ENCODE data around the gene RGSL1.
"Not testable (repeated sequence)": the region's sequence is repeated elsewhere in the genome, so short reads cannot be mapped to it uniquely, and the experiment has no call there.

RGSL1 gene

DNA sequence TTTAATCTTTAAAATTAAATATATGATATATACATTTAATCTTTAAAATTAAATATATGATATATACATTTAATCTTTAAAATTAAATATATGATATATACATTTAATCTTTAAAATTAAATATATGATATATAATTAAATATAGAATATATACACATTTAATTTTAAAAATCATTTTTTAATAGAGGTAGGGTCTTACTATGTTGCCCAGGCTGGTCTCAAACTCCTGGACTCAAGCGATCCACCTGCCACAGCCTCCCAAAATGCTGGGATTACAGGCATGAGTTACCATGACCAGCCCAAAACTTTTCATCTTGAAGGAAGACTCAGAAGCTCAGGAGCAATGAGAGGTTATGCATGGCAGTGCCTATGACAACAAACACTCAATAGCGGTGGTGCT lies 2.8 kb upstream of the RGSL1 start:
- DNase-seq = not testable (repeated sequence)

DNA sequence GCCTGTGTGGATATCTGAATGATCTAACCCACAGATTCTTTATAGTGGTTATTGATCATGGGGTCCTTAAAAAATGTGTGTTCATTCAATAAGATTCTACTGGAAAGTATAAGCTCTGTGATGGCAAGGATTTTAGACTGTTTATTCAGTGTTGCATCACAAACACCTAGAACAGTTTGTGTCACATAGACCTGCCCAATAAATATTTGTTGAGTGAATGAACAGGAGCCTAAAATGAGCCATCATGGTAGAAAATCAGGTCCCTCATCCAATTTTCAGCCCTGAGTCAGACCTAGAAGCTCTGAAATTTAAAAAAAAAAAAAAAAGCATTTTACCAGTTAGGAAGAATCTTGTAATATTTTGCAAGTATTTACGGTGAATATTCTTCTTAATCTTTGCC lies 2.3 kb upstream of the RGSL1 start:
- no peak for DNase-seq

DNA sequence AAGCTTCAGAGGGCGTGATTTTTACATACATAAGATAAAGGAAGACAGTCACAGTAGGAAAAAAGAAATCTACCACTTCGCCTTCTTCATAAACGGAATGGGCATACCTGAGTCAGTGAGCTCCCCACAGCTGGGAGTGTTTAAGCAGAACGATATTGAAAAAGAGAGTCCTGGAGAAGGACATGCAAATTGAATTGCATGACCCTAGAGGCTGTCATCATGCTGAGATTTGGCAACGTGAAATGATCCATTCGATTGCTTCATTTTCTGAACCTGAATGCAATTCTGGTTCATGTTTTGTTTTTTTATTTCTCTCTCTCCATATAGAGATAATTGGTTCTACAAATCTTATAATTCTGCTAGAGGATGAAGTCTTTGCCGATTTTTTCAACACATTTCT lies 3.7 kb downstream of the RGSL1 start:
- no peak for DNase-seq

DNA sequence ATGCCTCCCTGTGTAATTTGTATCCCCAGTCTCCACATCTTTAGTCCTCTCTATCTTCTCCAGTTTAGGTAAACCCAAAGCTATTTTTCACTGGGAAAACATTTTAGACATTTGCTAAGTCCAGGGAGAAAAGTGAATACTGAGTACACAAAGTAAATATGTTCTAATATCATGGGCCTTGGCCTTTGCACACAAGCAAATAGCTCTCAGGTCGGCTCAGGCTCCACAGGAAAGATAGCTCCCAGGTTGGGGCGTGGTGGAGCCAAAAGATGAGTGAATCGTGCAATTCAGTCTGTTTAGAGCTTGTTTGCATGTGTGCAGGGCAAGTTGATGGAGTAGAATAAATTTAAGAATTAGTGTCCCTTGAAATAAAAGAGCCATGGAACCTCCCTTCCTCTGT lies 7.9 kb downstream of the RGSL1 start:
- no peak for DNase-seq

DNA sequence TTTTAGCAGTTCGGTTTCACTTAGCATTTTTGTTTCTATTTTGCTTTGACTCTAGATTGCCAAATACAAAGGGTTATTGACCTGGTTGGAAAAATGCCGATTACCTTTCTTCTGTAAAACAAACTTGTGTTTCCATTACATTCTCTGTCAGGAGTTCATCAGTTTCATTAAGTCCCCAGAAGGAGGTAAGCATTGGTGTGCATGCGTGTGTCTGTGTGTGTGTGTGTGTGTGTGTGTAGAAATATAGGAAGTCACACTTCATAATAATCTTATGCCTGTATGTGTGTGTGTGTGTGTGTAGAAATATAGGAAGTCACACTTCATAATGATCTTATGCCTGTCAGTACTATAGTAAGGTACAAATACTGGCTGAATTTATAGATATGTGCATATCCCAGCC lies 10.0 kb downstream of the RGSL1 start:
- DNase-seq = no peak

DNA sequence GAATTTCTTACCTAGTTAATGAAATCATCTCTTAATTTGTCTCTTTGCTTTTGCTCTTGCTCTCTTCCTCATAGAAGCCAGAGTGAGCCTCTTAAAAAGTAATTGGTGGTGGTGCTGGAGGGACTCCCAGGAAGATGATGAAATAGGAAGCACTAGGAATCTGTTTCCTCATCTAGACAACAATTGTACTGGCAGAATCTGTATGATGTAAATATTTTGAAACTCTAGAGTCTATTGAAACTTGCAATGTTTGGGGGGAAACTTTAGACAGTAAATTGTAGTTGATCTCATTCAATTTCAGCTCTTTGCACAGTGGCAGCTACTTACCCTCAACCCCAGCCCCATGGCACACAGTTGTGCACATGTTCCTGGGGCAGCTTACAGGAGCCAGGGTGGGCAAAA lies 10.6 kb downstream of the RGSL1 start:
- no peak for DNase-seq

DNA sequence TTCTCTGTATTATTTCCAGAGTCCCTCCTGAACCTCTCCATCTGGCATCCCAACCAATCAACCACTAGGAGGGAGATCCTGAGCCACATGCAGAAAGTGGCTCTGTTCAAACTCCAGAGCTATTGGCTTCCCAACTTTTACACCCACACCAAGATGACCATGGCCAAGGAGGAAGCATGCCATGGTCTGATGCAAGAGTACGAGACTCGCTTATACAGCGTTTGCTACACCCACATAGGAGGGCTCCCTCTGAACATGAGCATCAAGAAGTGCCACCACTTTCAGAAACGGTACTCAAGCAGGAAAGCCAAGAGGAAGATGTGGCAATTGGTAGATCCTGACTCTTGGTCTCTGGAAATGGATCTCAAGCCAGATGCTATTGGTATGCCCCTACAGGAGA lies 23.6 kb downstream of the RGSL1 start:
- DNase-seq = no peak

DNA sequence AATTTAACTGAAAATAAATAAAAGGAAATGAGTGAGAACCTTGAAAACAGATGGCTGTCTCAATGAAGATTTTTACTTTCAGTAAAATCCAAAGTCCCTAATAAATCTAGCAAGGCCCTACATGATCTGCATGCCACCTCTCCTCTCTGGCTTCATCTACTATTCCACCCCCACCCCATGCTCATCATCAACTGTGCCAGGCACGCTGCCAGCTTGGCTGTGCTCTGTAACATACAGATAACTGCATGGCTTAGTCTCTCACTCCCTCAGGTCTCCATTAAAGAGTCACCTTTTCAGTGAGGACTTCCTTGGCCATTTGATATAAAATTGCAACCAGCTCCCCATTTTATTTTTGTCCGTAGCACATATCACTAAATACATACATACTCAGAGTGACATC lies 26.7 kb downstream of the RGSL1 start:
- no peak for DNase-seq

DNA sequence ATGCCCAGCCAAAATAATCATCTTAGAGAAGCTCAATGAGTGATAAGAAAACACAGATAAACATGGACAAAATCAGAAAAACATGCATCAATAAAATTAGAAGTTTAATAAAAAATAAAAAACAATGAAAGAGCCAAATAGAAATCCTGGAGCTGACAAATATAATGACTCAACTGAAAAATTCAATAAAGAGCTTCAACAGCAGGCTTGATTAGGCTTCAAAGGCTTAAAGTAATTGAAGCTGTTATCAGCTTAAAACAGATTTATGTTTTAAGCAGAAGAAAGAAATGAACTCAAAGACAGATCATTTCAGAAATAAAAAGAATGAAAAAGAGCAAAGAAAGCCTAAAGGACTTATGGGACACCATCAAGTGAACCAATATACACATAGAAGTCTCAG lies 28.3 kb downstream of the RGSL1 start:
- DNase-seq = no peak

DNA sequence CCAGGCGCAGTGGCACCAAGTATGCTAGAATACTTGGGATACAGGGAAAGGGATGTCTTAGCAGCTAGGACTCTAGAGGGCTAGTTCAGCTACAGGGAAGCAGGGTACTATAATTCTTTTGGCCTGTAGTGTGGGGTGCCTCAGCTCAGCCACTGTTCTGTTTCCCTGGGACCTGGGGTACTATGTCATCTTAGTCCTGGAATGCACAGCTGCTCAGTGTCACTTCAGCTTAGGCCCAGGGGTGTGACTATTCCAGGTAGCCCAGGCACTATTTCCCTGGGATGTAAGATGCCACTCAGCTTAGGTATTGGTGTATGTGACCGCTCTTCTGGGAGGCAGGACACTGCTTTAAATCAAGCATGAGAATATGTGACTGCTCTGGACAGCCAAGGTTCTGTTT lies 34.1 kb downstream of the RGSL1 start:
- no peak for DNase-seq

DNA sequence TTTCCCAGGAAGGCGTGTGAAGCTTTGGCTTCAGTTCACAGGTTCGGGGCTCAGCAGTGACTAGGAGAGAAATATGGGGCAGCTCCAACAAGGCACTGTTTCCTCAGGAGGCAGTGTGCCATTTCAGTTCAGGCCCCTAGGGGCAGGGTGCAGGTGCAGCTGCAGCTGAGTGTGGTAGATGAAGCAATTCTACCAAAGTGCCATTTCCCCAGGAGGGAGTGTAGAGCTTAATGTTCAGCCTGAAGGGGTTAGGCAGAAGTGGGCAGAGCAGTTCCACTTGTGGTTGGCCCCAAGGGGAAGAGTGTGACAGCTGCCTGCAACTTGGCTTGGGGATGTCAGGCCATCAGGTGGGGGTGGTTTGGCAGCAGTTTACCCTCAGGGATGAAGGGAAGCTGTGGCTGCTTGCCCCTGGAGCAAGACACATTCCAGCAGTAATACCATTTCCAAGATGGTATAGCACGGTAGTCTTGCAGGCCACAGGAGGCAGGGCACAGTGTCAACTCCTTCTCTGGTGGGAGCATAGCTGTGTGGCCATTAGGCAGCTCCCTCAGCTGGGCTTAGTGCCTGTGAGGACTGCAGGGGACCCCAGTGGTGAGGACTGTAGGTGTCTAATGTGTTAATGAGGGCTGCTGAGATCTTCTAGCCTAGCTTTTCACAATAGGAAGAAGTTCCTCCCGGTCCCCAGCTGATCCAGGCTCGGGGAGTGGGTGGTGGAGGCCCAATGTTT lies 34.7 kb downstream of the RGSL1 start:
- peak; percentile 17 for DNase-seq

DNA sequence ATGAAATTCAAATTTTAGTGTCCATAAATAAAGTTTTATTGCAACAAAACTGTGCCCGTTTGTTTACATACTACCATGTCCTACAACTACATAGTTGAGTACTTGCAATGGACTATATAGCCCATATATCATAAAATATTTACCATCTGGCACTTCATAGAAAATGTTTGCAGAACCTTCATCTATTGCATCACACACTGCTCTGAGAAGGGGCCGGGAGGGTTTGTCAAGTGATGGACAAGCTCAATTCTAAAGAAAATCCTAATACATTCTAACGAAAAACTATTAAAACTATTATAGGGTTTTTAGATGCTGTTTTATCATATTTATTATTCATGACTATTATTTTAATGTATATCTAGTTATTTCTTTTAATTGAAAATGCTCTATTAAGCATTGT lies 35.9 kb downstream of the RGSL1 start:
- DNase-seq = no peak

DNA sequence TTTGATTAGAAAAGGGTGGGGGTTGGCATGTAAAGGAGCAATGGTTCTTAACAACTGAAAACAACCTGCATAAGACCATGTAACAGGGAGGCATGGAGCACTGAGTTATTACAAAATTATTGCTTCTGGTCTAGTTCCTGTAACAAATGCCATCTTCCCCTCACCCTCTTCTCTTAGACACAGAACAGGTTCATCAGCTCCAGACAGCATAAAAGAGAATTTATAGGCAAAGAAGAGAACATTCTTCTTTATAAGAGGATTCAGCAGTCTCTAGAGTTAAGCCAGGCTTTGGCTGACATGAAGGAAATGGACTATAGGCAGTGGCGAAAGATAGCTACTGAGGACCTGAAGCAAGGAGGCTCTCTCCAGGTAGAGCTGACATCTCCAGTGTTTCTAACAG lies 38.9 kb downstream of the RGSL1 start:
- DNase-seq = no peak

DNA sequence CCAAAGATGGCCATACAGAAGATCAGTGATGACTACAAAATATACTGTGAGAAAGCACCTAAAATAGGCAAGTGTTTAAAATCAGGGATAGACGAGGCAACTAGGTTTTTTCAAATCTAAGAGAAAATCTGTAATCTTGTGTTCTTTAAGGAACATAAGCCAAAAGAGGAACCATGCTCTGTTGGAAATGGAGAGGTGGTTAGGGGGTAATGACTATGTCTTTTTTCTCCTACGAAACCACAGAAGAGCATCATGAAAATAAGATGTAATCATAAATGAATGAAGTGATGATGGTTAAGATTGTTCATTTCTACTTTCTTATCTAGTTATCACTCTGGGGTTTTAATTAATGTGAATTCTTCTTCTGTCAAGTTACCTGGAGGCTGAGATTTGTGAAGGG lies 43.1 kb downstream of the RGSL1 start:
- DNase-seq = no peak

DNA sequence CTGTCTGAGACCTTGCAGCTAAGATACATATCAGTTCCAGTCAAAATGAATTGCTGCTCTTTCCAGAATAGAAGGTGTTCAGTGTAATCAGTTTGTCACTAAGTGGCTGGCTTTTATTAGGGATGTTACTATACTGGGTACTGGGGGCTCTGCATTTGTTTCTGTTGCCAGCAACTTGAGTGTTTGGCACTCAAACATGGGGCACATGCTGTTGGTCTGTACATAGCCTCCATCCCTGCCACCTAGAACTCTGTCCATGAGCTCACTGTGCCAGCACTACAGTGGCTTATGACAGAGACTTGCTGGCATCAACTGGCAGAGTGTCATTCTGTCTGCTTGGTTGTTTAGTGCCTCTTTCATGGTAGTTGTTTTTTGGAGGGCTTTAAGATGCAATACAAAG lies 45.1 kb downstream of the RGSL1 start:
- no peak for DNase-seq

DNA sequence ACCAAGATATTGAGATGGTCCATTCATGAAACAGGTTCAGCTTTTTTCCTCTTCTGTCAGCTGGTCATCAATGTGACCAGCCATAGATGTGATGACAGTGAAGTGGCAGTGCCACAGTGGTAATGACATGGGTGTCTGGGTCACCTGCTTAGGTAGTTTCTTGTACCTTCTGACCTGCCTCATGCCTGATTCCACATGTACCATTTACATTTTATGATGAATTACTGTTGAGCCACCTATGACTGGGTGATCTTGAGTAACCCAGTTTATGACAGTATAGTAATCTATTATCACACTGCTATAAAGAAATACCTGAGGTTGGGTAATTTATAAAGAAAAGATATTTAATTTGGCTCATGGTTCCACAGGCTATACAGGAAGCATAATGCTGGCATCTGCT lies 45.7 kb downstream of the RGSL1 start:
- no peak for DNase-seq

DNA sequence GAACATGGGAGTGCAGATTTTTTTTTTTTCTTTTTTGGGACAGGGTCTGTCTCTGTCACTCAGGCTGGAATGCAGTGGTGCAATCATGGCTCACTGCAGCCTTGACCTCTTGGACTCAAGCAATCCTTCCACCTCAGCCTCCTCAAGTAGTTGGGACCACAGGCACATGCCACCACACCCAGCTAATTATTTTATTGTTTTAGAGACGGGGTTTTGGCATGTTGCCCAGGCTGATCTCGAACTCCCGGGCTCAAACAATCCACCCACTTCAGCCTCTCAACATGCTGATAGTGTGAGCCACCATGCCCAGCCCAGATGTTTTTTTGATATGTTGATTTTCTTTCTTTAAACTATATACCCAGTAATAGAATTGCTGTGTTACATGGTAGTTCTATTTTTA lies 57.7 kb downstream of the RGSL1 start:
- no peak for DNase-seq

DNA sequence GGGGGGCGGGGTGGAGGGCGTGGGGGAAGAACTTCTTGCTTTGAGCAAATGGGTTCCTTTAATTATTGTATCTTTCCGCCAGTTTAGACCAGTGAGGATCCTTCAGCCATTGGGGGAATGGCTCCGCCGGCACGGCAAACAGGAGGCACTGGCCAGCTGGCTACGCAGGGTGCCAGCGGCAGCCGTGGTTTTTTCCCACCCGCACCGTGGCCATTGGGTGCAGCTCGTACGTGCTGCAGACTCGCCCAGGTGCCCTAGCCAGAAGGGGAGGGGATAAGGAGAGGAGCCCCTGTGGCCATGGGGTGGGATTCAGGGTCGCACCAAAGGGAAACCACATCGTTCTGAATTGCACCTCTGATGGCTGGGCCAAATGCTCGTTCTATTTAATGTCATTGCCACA lies 65.6 kb downstream of the RGSL1 start:
- DNase-seq = no peak

DNA sequence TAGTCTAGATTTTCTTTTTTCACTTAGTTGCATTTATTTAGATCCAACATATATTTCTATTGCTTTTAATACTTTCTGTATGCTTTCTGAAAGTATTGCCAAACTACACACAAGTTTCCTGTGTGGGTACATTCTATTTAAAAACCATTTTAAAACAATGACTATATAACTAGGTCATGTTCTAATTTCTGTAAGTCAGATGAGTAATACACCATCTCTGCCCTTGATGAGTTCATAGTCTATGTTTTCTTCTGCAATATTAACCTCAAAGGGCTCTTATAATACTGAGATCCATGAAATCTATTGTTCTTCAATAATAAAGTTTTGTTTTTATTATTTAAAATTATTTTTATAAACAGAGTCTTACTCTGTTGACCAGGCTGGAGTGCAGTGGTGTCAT lies 70.8 kb downstream of the RGSL1 start:
- DNase-seq = no peak

DNA sequence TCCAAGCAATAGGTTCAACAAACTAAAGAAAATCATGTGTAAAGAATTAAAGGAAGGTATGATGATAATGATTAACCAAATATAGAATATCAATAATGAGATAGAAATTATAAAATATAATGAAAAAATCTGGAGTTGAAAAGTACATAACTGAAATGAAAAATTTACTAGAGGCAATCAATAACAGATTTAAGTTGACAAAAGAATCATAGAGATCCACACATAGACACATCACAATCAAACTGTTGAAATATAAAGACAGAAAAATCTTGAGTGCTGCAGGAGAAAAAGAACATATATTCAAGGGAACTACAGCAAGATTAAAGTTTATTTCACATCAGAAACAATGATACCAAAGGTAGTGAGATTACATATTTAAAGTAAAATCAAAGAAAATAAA lies 75.4 kb downstream of the RGSL1 start:
- no peak for DNase-seq

DNA sequence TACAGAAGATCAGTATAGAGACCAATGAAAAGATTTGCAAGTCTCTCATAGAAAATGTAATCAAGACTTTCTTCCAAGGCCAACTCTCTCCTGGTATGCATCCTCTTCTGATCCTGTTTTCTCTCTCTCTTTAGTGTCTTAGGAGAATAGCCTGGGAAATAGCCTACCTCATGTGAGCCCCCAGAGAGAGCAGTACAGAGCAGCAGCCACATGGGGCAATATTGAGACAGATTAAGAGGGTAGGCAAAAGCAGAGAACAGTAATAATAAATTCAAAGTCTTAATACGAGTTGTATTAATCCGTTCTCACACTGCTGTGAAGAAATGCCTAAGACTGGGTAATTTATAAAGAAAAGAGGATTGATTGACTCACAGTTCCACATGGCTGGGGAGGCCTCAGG lies 77.7 kb downstream of the RGSL1 start:
- no peak for DNase-seq

DNA sequence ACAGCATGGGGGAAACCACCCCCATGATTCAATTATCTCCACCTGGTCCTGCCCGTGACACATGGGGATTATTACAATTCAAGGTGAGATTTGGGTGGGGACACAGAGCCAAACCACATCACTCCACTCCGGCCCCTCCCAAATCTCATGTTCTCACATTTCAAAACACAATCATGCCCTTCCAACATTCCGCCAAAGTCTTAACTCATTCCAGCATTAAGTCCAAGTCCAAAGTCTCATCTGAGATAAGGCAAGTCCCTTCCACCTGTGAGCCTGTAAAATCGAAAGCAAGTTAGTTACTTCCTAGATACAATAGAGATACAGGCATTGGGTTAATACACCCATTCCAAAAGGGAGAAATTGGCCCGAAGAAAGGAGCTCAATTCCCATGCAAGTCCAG lies 78.3 kb downstream of the RGSL1 start:
- not testable (repeated sequence) for DNase-seq

DNA sequence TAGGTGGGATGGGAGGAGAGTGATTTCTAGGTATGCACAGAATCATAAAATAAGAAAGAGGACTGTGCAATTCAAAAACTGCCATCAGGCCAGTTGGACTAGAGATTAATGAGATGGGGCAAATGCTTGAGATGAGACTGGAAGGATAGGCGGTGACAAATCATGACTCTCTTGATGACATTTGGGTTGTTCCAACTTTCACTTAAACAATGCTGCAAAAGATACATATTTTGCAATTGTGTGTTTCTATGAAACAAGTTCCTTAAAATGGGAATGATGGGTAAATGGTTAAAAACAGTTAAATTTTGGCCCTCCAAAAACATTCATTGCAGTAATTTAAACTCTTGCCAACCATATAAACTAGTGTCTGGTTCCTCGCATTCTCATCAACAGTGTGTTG lies 84.0 kb downstream of the RGSL1 start:
- no peak for DNase-seq

DNA sequence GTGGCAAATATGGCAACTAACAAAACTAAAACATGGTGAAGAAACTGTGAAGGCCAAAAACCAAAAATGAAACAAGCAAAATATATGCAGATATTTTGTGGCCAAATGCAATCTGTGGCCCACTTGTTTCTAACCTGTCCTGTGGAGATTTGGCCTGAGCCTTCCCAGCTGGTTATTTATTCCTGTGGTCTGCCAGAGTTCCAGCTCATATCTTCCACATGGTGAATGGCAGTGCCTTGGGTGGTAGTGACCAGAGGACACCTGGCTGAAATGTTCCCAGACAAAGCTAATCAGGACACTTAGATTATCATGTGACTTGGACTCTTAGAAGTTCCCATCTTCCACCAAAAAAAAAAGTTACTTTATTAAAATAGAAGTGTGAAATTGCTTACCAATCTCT lies 99.4 kb downstream of the RGSL1 start:
- DNase-seq = no peak

DNA sequence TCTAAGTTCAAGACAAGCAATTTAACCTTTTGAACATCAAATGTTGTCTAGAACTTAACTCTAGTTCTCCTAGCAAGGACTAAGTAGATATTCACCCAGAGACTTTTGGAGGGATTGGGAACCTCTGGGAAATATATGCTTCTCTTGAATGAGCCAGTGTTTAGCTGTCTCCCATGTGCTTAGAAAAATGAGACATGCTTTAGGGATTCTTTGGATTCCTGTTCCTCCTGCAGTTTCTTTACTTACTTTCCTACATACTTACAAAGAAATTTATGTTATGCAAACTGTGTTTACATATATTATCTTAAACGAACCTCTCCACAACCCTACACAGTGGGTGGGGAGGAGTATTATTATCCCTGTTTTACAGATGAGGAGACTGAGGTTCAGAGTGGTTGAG lies 99.9 kb downstream of the RGSL1 start:
- no peak for DNase-seq

DNA sequence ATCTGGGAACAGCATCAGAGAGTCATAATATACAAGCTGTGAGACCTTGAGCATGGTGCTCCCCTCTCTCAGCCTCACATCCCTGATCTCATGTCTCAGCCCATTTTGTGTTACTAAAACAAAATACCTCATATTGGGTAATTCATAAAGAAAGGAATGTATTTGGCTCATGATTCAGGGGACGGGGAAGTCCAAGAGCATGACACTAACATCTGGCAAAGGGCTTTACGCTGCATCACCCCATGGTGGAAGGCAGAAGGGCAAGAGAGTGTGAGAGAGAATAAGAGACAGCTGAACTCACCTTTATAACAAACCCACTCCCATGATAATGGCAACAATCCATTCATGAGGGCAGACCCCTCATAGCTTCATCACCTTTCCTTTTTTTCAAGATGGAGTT lies 102.6 kb downstream of the RGSL1 start:
- DNase-seq = no peak

Measured in activated CD4-positive, alpha-beta T cell treated with anti-CD3 and anti-CD28 coated beads, Interleukin-10, Interleukin-2, amounts not matched to agents 100 ng/mL and 50 ng/mL, durations not matched to agents 16 hours and 8 hours (primary cell).